ENCODE measurements around the gene ETFDH. TPM values are rescaled to one million over a fixed set of nuclear protein-coding genes. Genes with fewer than 3 reads are reported as not detected.

ETFDH gene
- total and polyA plus RNA-seq, 9 of the 15 experiments (the other 6 are each of a cell fraction or from before 2014, with no cell fraction given): 14.6 to 33.6 (median 25.9) TPM

DNA sequence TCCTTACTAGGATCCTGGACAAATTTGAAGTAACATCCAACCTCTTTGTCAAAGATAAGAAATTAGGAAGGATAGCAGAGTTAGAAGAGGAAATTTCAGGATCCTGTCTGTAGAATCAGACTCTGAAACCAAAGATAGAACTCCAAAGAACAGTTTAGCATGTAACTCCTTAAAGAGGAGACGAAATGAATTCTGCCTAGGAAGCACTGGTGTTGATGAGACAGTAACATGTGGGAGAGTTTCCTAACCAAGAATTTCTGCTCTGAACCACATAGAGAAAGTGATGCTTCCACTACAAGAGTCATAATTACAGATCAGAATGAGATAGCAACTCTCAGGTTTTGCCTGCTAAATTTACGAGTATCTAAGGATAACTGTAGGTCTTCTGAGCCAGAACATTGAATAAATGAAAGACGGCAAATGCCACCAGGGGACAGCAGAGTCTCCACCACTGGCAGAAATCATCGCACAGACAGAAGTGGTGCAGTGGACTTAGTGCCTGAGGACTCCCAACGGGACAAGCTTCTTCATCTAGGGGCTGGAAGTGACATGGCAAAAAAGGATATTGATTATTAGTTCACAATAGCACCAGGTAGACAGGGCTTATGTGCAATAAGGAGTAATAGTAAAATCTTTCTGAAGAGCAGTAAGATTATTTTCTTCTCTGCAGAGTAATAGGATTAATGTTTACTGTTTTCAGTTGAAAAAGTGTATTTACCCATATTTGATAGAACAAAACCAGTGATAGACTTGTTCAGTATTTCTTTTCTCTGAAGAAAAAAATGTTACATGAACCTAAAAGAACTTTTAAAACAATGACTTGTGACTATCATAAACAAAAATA is 57.8 kb downstream of the ETFDH start:
- FAIRE-seq: peak; percentile 89
- Histone ChIP-seq H3K9ac (ENCODE audit: insufficient read depth in 1 of 2, low read depth in 2 of 2, low read length in 2 of 2) (no peak overlapping the region), H4K20me1 (replicated peaks; ENCODE audit: control insufficient read depth, insufficient read depth, low read length) (no peaks in the 10 kb centered on the region), H3K4me3 (no peak overlapping the region), H3K36me3 (ENCODE audit: control insufficient read depth, insufficient read depth, low read length) (no peaks in the 10 kb centered on the region), H3K79me2 (ENCODE audit: control insufficient read depth, insufficient read depth, low read length) (no peaks in the 10 kb centered on the region), H3K9me3 (replicated peaks; ENCODE audit: control insufficient read depth, insufficient read depth, low read depth, low read length) (no peaks in the 10 kb centered on the region), H2AFZ (ENCODE audit: low read depth, low read length) (0 out of 2 replicates have a peak overlapping the region, but pooled peaks have one; percentile 13), H3K27ac (ENCODE audit: extremely low read depth, low read depth, low read length) (no peak overlapping the region), H3K27me3 (ENCODE audit: control insufficient read depth in 2 of 2, insufficient read depth in 2 of 2, low read length in 2 of 2) (no peaks in the 10 kb centered on the region), H3K9me1 (ENCODE audit: control insufficient read depth, insufficient read depth, low read length) (no peaks in the 10 kb centered on the region), H3K4me2 (ENCODE audit: insufficient read depth, low read length) (no peak overlapping the region), H3K4me1 (replicated peaks in 1 of 2; ENCODE audit: control insufficient read depth in 2 of 2, insufficient read depth in 2 of 2, low read length in 2 of 2) (no peaks in the 10 kb centered on the region; a peak in 2 of 5 replicates)
- peak in 2 of 4 experiments; percentile 59 to 70 for DNase-seq (ENCODE audit: extremely low read depth in 1 of 4, low spot score in 3 of 4)
- ChIA-PET CTCF (ENCODE audit: low intra/inter-chr PET ratio) (interaction anchor here (0.9 to 2.3 kb wide), 3 partner anchors 119 to 473 kb away, joined by 3 to 20 read pairs (median 5); no protein-coding TSS in a partner anchor), POLR2A (no interaction called here)
- ATAC-seq: peak; percentile 97
- intact Hi-C loops (cut with micrococcal nuclease) (loop anchor here (1.0 to 2.0 kb wide), 6 partner anchors 39 to 716 kb away; partner anchors contain the start of gene FNIP2), in situ Hi-C loops (cut with MboI) (loop anchor here (5.0 to 25.0 kb wide), 3 partner anchors 117 to 707 kb away; no protein-coding TSS in a partner anchor)
- 13% methylated on average over 5 of the region's 5 CpGs for WGBS (ENCODE audit: insufficient coverage, low coverage, missing lambda C conversion rate)
- no TSS peak for BruUV-seq (replicated peaks)
- TF ChIP-seq ZNF518B (CRISPR knock-in tag; IDR thresholded peaks at IDR 0.05): no peak
- peak; percentile 58; the same call in 1 of the 2 replicates for TF ChIP-seq STAG1 (CRISPR knock-in tag; IDR thresholded peaks at IDR 0.05; ENCODE audit: borderline replicate concordance)
- peak in 1 of 2 experiments; percentile 50; a peak in 1 of 4 replicates for TF ChIP-seq MAZ (CRISPR knock-in tag; conservative IDR thresholded peaks at IDR 0.05 in 1 of 2, IDR thresholded peaks at IDR 0.05 in 1 of 2)
- TF ChIP-seq JUND (IDR thresholded peaks at IDR 0.05; ENCODE audit: borderline replicate concordance, low read depth, low read length): 0 out of 2 replicates have a peak, but pooled peaks have one; percentile 8
- no peak for TF ChIP-seq JUND (tag; IDR thresholded peaks at IDR 0.05; ENCODE audit: borderline replicate concordance, low read depth, low read length)
- TF ChIP-seq SMC3 (conservative IDR thresholded peaks at IDR 0.05; ENCODE audit: insufficient read depth, low read depth, low read length): peak; percentile 82
- peak; percentile 62; the same call in 1 of the 2 replicates for TF ChIP-seq NR1H2 (CRISPR knock-in tag; IDR thresholded peaks at IDR 0.05)
- TF ChIP-seq KLF16 (IDR thresholded peaks at IDR 0.05): peak; percentile 41; the same call in 1 of the 2 replicates
- TF ChIP-seq, protein P1, sequence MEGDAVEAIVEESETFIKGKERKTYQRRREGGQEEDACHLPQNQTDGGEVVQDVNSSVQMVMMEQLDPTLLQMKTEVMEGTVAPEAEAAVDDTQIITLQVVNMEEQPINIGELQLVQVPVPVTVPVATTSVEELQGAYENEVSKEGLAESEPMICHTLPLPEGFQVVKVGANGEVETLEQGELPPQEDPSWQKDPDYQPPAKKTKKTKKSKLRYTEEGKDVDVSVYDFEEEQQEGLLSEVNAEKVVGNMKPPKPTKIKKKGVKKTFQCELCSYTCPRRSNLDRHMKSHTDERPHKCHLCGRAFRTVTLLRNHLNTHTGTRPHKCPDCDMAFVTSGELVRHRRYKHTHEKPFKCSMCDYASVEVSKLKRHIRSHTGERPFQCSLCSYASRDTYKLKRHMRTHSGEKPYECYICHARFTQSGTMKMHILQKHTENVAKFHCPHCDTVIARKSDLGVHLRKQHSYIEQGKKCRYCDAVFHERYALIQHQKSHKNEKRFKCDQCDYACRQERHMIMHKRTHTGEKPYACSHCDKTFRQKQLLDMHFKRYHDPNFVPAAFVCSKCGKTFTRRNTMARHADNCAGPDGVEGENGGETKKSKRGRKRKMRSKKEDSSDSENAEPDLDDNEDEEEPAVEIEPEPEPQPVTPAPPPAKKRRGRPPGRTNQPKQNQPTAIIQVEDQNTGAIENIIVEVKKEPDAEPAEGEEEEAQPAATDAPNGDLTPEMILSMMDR (IDR thresholded peaks at IDR 0.05 in 2 of 3, conservative IDR thresholded peaks at IDR 0.05 in 1 of 3; ENCODE audit: insufficient read depth in 2 of 3, low read depth in 1 of 3, low read length in 3 of 3): peak; percentile 83 to 88 (median 86)
- TF ChIP-seq RAD21 (CRISPR knock-in tag; conservative IDR thresholded peaks at IDR 0.05 in 1 of 2, IDR thresholded peaks at IDR 0.05 in 1 of 2): peak; percentile 79 to 85
- TF ChIP-seq RCOR1 (IDR thresholded peaks at IDR 0.05; ENCODE audit: borderline replicate concordance in 1 of 2, low read depth in 2 of 2, low read length in 2 of 2): no peak
- no peak for TF ChIP-seq ZBTB34 (CRISPR knock-in tag; IDR thresholded peaks at IDR 0.05)

All from K562 (cell line).